ENCODE results near the gene KRTAP12-1.

DNA sequence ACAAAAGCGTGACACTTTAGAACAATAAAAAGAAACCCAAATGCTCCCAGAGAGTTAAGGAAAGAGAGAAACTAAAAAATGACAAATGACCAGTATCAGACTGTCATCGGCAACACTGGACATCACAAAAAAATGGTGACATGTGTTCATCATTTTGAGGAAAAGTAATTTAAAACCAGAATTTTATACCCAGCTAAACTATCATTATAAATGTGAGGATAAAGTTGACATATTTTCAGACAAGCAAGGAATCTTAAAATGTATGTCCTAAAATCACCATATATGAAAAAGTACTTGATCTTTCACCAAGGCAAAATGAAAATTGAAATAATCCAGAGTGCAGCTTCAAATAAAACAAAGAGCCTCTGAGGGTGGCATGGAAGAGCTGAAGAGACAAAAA, 37.1 kb downstream of the KRTAP12-1 start:
- TF ChIP-seq GATA2 (IDR thresholded peaks at IDR 0.05; ENCODE audit: low read depth, low read length) (no peak), GATA3 (IDR thresholded peaks at IDR 0.05; ENCODE audit: low read depth, low read length) (no peak)

Data from SH-SY5Y (cell line).